Measurements from ENCODE around the gene C6orf89.
A peak's percentile ranks its signal among the peaks of the same experiment; 100 is the strongest.

- TF ChIP-seq POLR2A (IDR thresholded peaks at IDR 0.05) (peak; percentile 83), CTCF (IDR thresholded peaks at IDR 0.05) (peak; percentile 87 to 97 (median 97)), EP300 (IDR thresholded peaks at IDR 0.05) (no peak)
Measured at GRCh38 chr6:36885461-36886401, at the start of gene C6orf89.
